PC-9 (cell line): ENCODE measurements around the gene RHBDL1. TPM values are rescaled to one million over a fixed set of nuclear protein-coding genes. Genes with fewer than 3 reads are reported as not detected.
A peak's percentile ranks its signal among the peaks of the same experiment; 100 is the strongest.

Experiments
- BruUV-seq: library from RNA; stranded (reverse); fragments of 400-500 nt; replicated peaks from 2 replicates; lab custom pipeline; 2021; lab: Mats Ljungman, UMichigan
- CTCF ChIA-PET: fragments of 300-600 bp; sonication (Branson Sonifier 250); formaldehyde crosslinking; loops from one replicate; lab custom pipeline; 2022; ENCODE audit warnings: antibody characterized with exemption; lab: Charles Lee
- POLR2A ChIA-PET: fragments of 300-600 bp; sonication (Branson Sonifier 250); formaldehyde crosslinking; loops from one replicate; lab custom pipeline; 2022; ENCODE audit warnings: antibody characterized with exemption; ENCODE audit not compliant: unreplicated experiment; lab: Charles Lee
- DNase-seq, 2 experiments: peaks; one replicate each; pipeline versions ENCODE4 v3.0.0 to v3.0.0-alpha.2; 2015 to 2022; ENCODE audit warnings: mixed read lengths in 1 of 2
- H2AFZ ChIP-seq: fragments of 200-600 bp; sonication (generic); 2 replicates; pipeline ENCODE4 v1.8.1; 2017; ENCODE audit warnings: antibody characterized with exemption
- H3F3A ChIP-seq: fragments of 200-600 bp; sonication (generic); 2 replicates; pipeline ENCODE4 v1.8.1; 2017; ENCODE audit warnings: antibody characterized with exemption, mild to moderate bottlenecking, low read depth; ENCODE audit not compliant: insufficient read depth
- H3K27ac ChIP-seq: fragments of 200-600 bp; sonication (generic); 2 replicates; pipeline ENCODE4 v1.6.1; 2016; ENCODE audit warnings: mixed run types
- H3K27me3 ChIP-seq: fragments of 200-600 bp; sonication (generic); 2 replicates; pipeline ENCODE4 v1.6.1; 2016; ENCODE audit warnings: low read depth, mixed run types; ENCODE audit not compliant: insufficient read depth
- H3K36me3 ChIP-seq: fragments of 200-600 bp; sonication (generic); 2 replicates; pipeline ENCODE4 v1.6.1; 2016; ENCODE audit warnings: low read depth, mixed run types
- H3K4me1 ChIP-seq: fragments of 200-600 bp; sonication (generic); replicated peaks from 2 replicates; pipeline ENCODE4 v1.6.1; 2016; ENCODE audit warnings: mixed run types; ENCODE audit not compliant: insufficient read depth
- H3K4me2 ChIP-seq: fragments of 200-600 bp; sonication (generic); 2 replicates; pipeline ENCODE4 v1.6.1; 2017; ENCODE audit warnings: mixed run types
- H3K4me3 ChIP-seq: fragments of 200-600 bp; sonication (generic); 2 replicates; pipeline ENCODE4 v1.6.1; 2016; ENCODE audit warnings: mixed run types
- H3K79me2 ChIP-seq: fragments of 200-600 bp; sonication (generic); 2 replicates; pipeline ENCODE4 v1.6.1; 2017; ENCODE audit warnings: low read depth, mixed run types
- H3K9me2 ChIP-seq: fragments of 200-600 bp; sonication (generic); 2 replicates; pipeline ENCODE4 v1.8.1; 2017; ENCODE audit warnings: mild to moderate bottlenecking; ENCODE audit not compliant: insufficient read depth
- H3K9me3 ChIP-seq: fragments of 200-600 bp; sonication (generic); 2 replicates; pipeline ENCODE4 v1.8.1; 2016; ENCODE audit warnings: low read depth; ENCODE audit not compliant: insufficient read depth
- H4K20me1 ChIP-seq: fragments of 200-600 bp; sonication (generic); 2 replicates; pipeline ENCODE4 v1.8.1; 2017; ENCODE audit not compliant: insufficient read depth
- EZH2 ChIP-seq: fragments of 200-600 bp; sonication (generic); IDR thresholded peaks from 2 replicates; pipeline ENCODE4 v1.8.0; 2017; ENCODE audit warnings: antibody characterized with exemption, low read depth
- intact Hi-C: fragments of 100-400 bp; cut with micrococcal nuclease; formaldehyde crosslinking; loops from one replicate; pipeline ENCODE4 v1.10.0; 2022; ENCODE audit not compliant: unreplicated experiment
- total RNA-seq: library from RNA; stranded (reverse); gene quantifications from 2 replicates; pipeline ENCODE4 v1.2.3, GENCODE V29; 2021
- TF ChIP-seq, protein P1 (sequence below): fragments of 200-600 bp; sonication (generic); conservative IDR thresholded peaks from 2 replicates; pipeline ENCODE4 v1.6.1; 2017; ENCODE audit warnings: mixed run types, antibody characterized with exemption, mild to moderate bottlenecking, moderate library complexity

Gene RHBDL1
- total RNA-seq, 1 experiment from 2014 or later, result 18.1 TPM

DNA sequence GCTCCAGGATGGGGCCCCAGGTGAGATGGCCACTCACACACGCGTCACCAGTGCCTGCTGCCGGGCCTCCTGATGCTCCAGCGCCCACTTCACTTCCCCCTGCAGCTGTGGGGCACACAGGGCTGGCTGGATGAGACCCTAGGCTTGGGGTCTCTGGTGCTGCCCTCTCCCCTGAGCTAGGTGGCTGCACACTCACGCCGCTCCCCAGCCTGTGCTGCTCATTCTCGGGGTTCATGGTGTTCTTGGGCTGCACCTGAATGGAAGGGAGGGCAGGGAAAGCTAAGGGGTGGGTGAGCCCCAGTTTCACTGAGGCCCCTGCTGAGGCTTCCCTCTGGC, 49.5 kb downstream of the RHBDL1 start:
- Histone ChIP-seq H3K27ac (no peak overlapping the region), H3K36me3 (no peaks in the 10 kb centered on the region), H3K9me2 (no peaks in the 10 kb centered on the region), H4K20me1 (peaks cover 4% of the 10 kb centered on the region; the same call in 1 of the 2 replicates), H3F3A (peaks cover 34% of the 10 kb centered on the region), H3K9me3 (no peaks in the 10 kb centered on the region), H2AFZ (no peak overlapping the region), H3K4me1 (peaks cover 8% of the 10 kb centered on the region), H3K4me3 (no peak overlapping the region), H3K27me3 (no peaks in the 10 kb centered on the region), H3K79me2 (peaks cover 4% of the 10 kb centered on the region; the same call in 1 of the 2 replicates), H3K4me2 (no peak overlapping the region)
- CTCF ChIA-PET, result no interaction called here
- DNase-seq, result peak in 1 of 2 experiments; percentile 24
- POLR2A ChIA-PET, result interaction anchor here (1.4 kb wide), 1 partner anchor 29 kb away, joined by 6 read pairs; no protein-coding TSS in a partner anchor
- no TSS peak for BruUV-seq
- TF ChIP-seq, protein P1, sequence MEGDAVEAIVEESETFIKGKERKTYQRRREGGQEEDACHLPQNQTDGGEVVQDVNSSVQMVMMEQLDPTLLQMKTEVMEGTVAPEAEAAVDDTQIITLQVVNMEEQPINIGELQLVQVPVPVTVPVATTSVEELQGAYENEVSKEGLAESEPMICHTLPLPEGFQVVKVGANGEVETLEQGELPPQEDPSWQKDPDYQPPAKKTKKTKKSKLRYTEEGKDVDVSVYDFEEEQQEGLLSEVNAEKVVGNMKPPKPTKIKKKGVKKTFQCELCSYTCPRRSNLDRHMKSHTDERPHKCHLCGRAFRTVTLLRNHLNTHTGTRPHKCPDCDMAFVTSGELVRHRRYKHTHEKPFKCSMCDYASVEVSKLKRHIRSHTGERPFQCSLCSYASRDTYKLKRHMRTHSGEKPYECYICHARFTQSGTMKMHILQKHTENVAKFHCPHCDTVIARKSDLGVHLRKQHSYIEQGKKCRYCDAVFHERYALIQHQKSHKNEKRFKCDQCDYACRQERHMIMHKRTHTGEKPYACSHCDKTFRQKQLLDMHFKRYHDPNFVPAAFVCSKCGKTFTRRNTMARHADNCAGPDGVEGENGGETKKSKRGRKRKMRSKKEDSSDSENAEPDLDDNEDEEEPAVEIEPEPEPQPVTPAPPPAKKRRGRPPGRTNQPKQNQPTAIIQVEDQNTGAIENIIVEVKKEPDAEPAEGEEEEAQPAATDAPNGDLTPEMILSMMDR, result no peak
- no peak for TF ChIP-seq EZH2
- intact Hi-C loops, result no loop called here

DNA sequence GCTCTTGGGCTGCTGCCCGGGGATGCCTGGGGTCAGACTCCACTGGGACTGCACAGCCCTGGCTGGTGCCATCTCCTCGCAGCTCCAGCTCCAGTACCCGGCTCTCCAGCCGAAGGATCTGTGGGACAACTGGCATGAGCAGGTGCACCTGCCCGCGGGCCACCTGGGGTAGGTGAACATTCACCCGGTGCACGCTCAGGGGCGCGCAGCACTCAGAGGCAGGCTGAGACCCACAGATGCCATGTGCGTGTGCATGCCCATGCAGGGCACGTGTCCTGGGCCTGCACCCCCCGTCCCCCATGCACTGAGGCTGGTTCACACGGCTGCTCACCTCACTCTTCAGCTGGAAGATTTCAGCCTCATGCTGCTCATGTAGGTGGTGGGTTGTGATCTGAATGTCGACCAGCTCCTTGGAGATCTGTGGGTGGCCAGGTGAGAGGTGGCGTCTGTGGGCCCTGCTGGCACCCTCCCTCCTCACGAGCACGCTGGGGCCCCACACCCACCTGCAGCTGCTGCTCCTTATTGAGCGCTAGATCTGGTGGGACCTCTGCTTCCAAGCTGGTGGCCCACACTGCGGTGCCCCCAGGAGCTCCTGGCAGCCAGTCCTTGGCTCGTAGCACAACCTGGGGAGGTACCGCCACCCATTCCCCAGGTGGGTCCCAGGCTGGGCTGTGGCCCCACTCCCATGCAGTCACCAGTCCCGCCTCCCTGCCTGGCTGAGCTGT, 50.2 kb downstream of the RHBDL1 start:
- CTCF ChIA-PET, result interaction anchor here (0.6 kb wide), 1 partner anchor 256 kb away, joined by 10 read pairs; the partner anchor contains the start of gene SOX8
- TF ChIP-seq, protein P1, result no peak
- TF ChIP-seq EZH2, result no peak
- Histone ChIP-seq H3K27ac (no peak overlapping the region), H2AFZ (no peak overlapping the region), H3K27me3 (no peaks in the 10 kb centered on the region), H3K4me2 (no peak overlapping the region), H3K4me1 (peaks cover 6% of the 10 kb centered on the region; the same call in 1 of the 2 replicates), H3K9me2 (no peaks in the 10 kb centered on the region), H3K9me3 (no peaks in the 10 kb centered on the region), H3K79me2 (peaks cover 4% of the 10 kb centered on the region; the same call in 1 of the 2 replicates), H4K20me1 (peaks cover 4% of the 10 kb centered on the region; the same call in 1 of the 2 replicates), H3K4me3 (no peak overlapping the region), H3F3A (peaks cover 31% of the 10 kb centered on the region), H3K36me3 (no peaks in the 10 kb centered on the region)
- no peak for DNase-seq
- no TSS peak for BruUV-seq
- POLR2A ChIA-PET, result interaction anchor here (0.6 to 1.4 kb wide), 5 partner anchors 11 to 70 kb away, joined by 3 to 6 read pairs (median 3); partner anchors contain the start of genes CHTF18, METRN and RPUSD1
- intact Hi-C loops, result no loop called here

DNA sequence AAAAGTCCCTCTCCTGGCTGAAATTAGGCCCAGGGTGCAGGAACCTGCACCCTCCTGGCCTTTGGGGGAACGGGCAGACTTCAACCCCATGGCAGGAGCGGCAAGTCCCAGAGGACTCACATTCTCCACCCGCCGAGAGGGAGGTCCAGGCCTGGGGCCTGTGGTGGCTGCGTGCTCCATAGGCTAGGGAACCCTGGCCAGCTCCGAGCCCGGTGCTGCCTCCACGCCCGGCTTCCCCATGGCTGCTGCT, 50.6 kb downstream of the RHBDL1 start:
- H3K9me2 ChIP-seq, result no peaks in the 10 kb centered on the region
- 0 out of 2 replicates have a peak overlapping the region, but pooled peaks have one; percentile 99 for H3K4me2 ChIP-seq
- ChIA-PET CTCF (no interaction called here), POLR2A (interaction anchor here (0.6 to 1.2 kb wide), 4 partner anchors 11 to 70 kb away, joined by 3 read pairs; partner anchors contain the start of genes CHTF18, METRN and RPUSD1)
- H3K27me3 ChIP-seq, result no peaks in the 10 kb centered on the region
- peaks cover 6% of the 10 kb centered on the region; the same call in 1 of the 2 replicates for H3K4me1 ChIP-seq
- BruUV-seq, result no TSS peak
- H2AFZ ChIP-seq, result no peak overlapping the region
- H4K20me1 ChIP-seq, result peaks cover 4% of the 10 kb centered on the region; the same call in 1 of the 2 replicates
- peaks cover 4% of the 10 kb centered on the region; the same call in 1 of the 2 replicates for H3K79me2 ChIP-seq
- intact Hi-C loops, result no loop called here
- H3K4me3 ChIP-seq, result no peak overlapping the region
- H3F3A ChIP-seq, result peaks cover 29% of the 10 kb centered on the region
- no peak overlapping the region for H3K27ac ChIP-seq
- TF ChIP-seq, protein P1, result no peak
- TF ChIP-seq EZH2, result no peak
- H3K9me3 ChIP-seq, result no peaks in the 10 kb centered on the region
- H3K36me3 ChIP-seq, result no peaks in the 10 kb centered on the region
- peak in 1 of 2 experiments; percentile 15 for DNase-seq
